Skeletal muscle tissue (tissue), 4 donors: Measurements from ENCODE around the gene RNF26. TPM values are rescaled to one million over a fixed set of nuclear protein-coding genes. Genes with fewer than 3 reads are reported as not detected.

Experiments used
- H3K27ac ChIP-seq: one replicate; pipeline ENCODE4 v1.7.0; 2013; ENCODE audit warnings: mild to moderate bottlenecking, low read depth, low read length, inconsistent platforms
- H3K27me3 ChIP-seq, 3 donors: one replicate each; pipeline ENCODE4 v1.7.0; 2013; ENCODE audit warnings: low read length in 3 of 3; ENCODE audit not compliant: control insufficient read depth in 3 of 3, insufficient read depth in 3 of 3
- H3K36me3 ChIP-seq, 3 donors: one replicate each; pipeline ENCODE4 v1.7.0; 2013; ENCODE audit warnings: low read length in 3 of 3; ENCODE audit not compliant: control insufficient read depth in 3 of 3, insufficient read depth in 3 of 3
- H3K4me1 ChIP-seq, 3 donors: one replicate each; pipeline ENCODE4 v1.7.0; 2013; ENCODE audit warnings: low read length in 3 of 3, mild to moderate bottlenecking in 3 of 3; ENCODE audit not compliant: control insufficient read depth in 3 of 3, insufficient read depth in 3 of 3
- H3K4me3 ChIP-seq, 3 donors: one replicate each; pipeline ENCODE4 v1.7.0; 2013; ENCODE audit warnings: low read length in 3 of 3
- H3K9ac ChIP-seq, 3 donors: one replicate each; pipeline ENCODE4 v1.7.0; 2013; ENCODE audit warnings: low read length in 3 of 3, mild to moderate bottlenecking in 3 of 3, moderate library complexity in 2 of 3, low read depth in 1 of 3
- H3K9me3 ChIP-seq, 3 donors: one replicate each; pipeline ENCODE4 v1.7.0; 2013; ENCODE audit warnings: low read length in 3 of 3; ENCODE audit not compliant: control insufficient read depth in 3 of 3
- total RNA-seq: library from RNA; depleted of rRNA; stranded (reverse); fragments of >200 nt; gene quantifications from one replicate; pipeline ENCODE4 v1.2.3, GENCODE V29; 2014
- donor health status: Osteomylitis.

RNF26 gene
- total RNA-seq, 1 donor from 2014 or later: 2.1 TPM

DNA sequence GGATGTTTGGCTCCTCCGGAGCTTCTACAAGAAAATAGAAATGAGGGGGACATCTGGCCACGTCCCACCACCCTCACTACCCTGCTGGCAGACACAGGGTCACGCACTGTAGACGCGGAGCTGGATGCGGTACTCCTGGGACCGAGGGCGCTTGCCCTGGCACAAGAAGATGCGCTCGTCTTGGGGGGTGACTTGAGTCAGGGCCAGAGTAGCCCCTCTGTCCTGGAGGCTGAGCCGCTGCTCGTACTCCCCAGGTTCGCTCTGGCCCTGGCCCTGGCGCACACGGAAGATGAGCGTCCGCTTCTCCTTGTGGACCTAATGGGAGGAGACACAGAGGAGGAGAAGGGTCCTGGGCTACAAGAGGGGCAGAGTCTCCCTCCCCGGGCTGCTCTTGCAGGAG, 19.6 kb upstream of the RNF26 start:
- H3K9ac ChIP-seq: peak overlapping the region in 2 of 3 donors; percentile 74 to 81
- H3K27ac ChIP-seq: peak overlapping the region; percentile 44
- peak overlapping the region in 2 of 3 donors; percentile 70 to 77 for H3K4me3 ChIP-seq
- peaks cover 0 to 9% (median 3%) of the 10 kb centered on the region in 3 donors for H3K27me3 ChIP-seq
- peaks cover 41 to 52% (median 51%) of the 10 kb centered on the region in 3 donors for H3K4me1 ChIP-seq
- H3K9me3 ChIP-seq: no peaks in the 10 kb centered on the region
- H3K36me3 ChIP-seq: peaks cover 7 to 22% (median 16%) of the 10 kb centered on the region in 3 donors

DNA sequence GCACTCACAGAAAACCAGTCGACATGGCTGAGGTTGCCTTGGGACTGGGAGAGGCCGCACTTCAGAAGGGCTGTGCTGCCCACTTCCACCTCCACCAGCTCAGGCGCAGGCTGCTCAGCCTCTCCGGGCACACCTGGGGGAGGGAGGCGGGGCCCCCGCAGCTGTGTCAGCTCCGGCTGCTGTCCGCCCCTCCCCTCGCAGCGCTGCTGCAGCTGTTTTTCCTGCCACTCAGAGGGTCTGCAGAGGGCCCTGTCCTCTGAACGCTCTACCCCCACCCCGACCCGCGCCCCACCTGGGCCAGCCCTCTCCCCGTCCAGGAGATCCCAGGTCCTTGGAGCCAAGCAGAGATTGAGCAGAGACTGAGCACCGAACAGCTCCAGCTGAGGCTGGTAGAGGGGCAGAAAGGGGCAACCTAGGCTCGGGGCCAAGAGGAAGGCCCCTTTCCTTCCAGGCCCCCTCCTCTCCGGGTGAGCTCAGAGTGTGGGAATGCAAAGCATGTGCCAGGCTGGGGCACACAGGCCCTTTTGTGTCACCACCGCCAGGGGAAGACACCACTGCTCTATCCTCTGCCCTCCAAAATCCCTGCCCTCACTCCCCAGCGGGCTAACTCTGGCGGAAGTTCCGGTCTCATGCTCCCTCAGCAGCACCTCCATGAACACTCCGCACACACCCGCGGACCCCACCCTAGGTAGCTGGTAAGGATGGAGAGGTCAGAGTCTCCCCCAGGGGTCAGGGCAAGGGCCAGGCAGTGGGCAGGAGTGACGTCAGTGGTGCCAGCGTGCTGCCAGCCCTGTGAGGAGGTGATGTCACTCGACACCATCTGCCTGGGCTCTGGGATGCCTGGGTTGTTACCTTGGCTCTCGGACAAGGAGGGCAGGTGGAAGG, 19.0 kb upstream of the RNF26 start:
- Histone ChIP-seq H3K9ac (peak overlapping the region; percentile 69 to 81 (median 74)), H3K36me3 (peaks cover 7 to 17% (median 16%) of the 10 kb centered on the region in 3 donors), H3K27ac (peak overlapping the region; percentile 78), H3K4me3 (peak overlapping the region; percentile 70 to 77 (median 70)), H3K4me1 (peaks cover 41 to 53% (median 53%) of the 10 kb centered on the region in 3 donors), H3K27me3 (peaks cover 0 to 9% (median 4%) of the 10 kb centered on the region in 3 donors), H3K9me3 (no peaks in the 10 kb centered on the region)

DNA sequence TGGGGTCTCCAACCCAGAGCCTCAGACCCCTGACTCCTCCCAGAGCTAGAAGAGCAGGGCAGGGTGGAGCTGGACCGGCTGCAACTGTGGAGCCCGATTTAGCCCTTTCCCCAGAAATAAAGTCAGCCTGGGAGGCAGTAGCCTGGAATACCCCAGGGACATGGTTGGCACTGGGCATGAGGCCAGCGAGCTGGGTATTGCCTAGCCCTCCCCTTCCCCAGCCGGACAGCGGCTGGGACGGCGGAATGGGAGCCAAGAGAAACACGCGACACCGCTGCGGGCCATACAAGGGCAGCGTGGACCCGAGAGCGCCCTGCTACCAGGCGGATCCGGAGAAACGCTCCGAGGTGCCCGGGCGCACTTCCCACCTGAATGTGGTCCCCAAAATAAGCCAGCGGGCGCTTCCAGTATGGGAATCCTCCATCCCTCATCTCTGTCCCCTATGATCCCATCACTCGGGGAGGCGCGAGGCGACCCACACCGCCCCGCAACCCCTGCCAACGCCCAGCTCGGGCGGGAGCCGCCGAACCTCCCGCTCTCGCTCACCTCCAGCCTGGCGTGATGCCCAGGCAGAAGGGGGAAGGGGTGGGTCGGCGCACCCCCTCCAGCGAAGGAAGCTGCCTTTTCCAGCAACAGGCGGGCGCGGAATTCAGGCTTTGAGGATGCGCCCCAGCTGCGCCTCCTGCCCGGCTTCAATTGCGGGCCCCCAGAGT, 18.2 kb upstream of the RNF26 start:
- Histone ChIP-seq H3K4me1 (peaks cover 45 to 59% (median 52%) of the 10 kb centered on the region in 3 donors), H3K36me3 (peaks cover 2 to 12% (median 12%) of the 10 kb centered on the region in 3 donors), H3K27ac (peak overlapping the region; percentile 78), H3K4me3 (peak overlapping the region; percentile 70 to 77 (median 70)), H3K27me3 (peaks cover 0 to 9% (median 8%) of the 10 kb centered on the region in 3 donors), H3K9ac (peak overlapping the region; percentile 69 to 81 (median 74)), H3K9me3 (no peaks in the 10 kb centered on the region)

DNA sequence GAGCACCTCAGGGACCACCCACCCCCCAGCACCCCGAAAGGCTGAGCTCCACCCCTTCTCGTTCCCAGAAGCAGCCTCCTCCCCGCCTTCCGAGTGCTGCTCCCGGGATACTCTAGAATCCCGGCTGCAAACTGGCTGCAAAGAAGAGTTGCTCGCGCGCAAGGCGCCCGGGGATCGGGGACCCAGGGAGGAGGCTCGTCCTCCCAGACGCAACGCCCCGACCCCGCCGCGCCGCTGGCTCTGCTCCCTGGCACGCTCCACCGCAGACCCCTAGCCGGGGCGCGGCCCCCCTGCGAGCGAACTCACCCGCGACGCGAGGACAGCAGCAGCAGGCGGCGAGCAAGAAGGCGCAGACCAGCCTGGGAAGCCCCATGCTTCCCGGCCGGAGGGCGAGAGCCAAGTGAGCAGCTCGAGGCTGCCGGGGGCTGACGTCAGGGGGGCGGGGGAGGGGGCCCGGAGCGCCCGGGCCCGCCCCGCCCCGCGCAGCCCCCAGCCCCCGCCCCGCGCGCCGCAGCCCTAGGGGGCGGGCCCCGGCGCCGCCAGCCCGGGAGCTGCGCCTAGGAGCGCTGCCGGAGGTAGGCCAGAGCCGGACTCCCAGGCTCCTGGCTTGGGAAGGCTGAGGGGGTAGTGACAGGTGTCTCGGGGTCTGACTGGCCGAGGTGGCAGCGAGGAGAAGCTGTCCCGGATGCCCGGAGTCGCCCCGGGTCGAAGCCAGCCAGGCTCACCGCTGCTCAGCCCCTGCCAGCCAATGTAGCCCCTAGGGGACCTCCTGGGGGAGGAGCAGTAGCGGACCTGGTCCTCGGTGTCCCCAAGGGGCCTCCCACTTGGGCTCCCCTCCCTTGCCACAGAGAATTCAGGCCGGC, 17.4 kb upstream of the RNF26 start, which contains the start of gene MCAM:
MCAM (minus strand) TSS at position 402 of the 863 bp plus-strand sequence; CDS start at position 373, 29 bp downstream.
- Histone ChIP-seq H3K9me3 (no peaks in the 10 kb centered on the region), H3K4me1 (peaks cover 47 to 66% (median 59%) of the 10 kb centered on the region in 3 donors), H3K9ac (peak within 1 kb of the TSS; percentile 69 to 81 (median 74)), H3K4me3 (peak within 1 kb of the TSS; percentile 70 to 77 (median 70)), H3K27me3 (peaks cover 0 to 9% (median 8%) of the 10 kb centered on the region in 3 donors), H3K36me3 (peaks cover 0 to 9% (median 7%) of the 10 kb centered on the region in 3 donors), H3K27ac (peak within 1 kb of the TSS; percentile 84)

DNA sequence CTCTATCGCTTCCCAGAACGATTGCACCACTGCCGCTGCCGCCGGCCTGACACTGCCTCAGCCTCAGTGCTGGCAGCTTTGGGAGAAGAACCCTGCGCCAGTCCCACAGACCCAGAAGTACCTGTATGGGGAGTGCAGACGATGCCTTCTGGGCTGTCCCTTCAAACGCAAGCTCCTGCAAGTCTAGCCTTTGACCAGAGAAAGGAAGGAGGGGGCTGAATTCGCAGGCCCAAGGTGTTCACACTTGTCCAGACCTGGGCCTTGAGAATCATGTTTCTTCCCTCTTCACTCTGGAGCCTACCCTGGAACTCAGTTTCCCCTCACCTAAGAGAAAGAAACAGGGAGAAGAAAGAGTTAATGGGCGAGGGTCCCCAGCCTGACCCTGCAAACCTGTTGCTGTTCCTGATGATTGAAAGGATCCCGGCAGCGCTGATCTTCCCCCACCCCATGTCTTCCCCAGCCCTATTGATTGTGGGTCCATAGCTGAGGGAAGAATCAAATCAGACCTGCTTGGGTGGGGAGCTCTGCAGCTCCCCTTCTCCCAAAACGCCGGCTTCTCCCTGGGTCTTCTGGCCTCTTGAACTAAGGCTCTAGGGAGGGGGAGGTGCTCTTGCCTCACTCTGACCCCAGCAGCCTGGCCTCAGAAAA, 16.6 kb upstream of the RNF26 start:
- peak overlapping the region; percentile 30 to 63 (median 59) for H3K4me3 ChIP-seq
- H3K4me1 ChIP-seq: peaks cover 47 to 62% (median 61%) of the 10 kb centered on the region in 3 donors
- H3K36me3 ChIP-seq: peaks cover 0 to 6% (median 4%) of the 10 kb centered on the region in 3 donors
- no peaks in the 10 kb centered on the region for H3K9me3 ChIP-seq
- H3K9ac ChIP-seq: peak overlapping the region; percentile 19 to 79 (median 74)
- H3K27me3 ChIP-seq: peaks cover 0 to 9% (median 8%) of the 10 kb centered on the region in 3 donors
- H3K27ac ChIP-seq: peak overlapping the region; percentile 84

DNA sequence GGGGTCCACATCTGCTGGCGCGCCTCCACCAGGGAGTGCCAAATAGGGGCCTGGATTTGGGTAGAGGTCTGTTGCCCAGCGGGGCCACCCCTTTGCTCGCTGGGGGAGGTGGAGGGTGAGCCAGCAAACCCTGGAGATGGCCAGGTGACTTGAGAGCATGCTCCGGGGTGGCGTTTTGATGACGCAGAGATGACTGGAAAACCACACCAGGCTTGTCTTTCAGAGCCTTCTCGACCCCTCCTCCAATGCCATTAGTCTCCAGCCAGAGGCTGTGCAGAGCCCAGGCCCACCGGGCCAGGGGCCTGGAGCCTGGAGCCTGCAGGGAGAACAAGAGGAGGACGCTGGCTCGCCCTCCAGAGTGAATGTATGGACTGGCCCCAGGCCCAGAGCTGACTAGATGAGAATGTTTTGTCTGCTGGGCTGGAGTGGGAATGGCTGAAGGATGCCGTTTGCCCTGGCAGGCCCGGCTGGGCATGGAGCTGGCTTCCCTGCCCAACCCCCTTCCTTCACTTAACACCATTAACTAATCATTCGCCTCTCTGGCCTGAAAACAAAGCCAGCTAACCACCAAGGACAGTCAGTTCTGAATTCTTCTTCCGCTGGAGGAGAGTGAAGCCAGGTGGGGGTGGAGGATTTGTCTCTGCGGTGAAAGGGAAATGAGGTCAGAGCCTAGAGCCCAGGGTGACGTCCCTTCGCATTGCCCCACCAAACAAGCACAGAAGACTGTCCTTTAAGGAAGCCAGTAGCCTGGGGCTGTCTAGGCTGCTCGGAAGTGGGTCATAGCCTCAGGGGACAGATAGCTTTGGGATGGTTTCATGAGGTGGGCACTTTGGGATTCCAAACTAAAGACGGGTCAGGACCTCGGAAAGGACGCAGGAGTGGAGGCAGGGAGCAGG, 15.8 kb upstream of the RNF26 start:
- peaks cover 47 to 65% (median 59%) of the 10 kb centered on the region in 3 donors for H3K4me1 ChIP-seq
- H3K9me3 ChIP-seq: no peaks in the 10 kb centered on the region
- H3K36me3 ChIP-seq: peaks cover 0 to 4% (median 2%) of the 10 kb centered on the region in 3 donors
- H3K4me3 ChIP-seq: peak overlapping the region in 1 of 3 donors; percentile 45
- H3K27me3 ChIP-seq: peaks cover 0 to 9% (median 8%) of the 10 kb centered on the region in 3 donors
- H3K27ac ChIP-seq: peak overlapping the region; percentile 84
- H3K9ac ChIP-seq: peak overlapping the region in 2 of 3 donors; percentile 17 to 79

DNA sequence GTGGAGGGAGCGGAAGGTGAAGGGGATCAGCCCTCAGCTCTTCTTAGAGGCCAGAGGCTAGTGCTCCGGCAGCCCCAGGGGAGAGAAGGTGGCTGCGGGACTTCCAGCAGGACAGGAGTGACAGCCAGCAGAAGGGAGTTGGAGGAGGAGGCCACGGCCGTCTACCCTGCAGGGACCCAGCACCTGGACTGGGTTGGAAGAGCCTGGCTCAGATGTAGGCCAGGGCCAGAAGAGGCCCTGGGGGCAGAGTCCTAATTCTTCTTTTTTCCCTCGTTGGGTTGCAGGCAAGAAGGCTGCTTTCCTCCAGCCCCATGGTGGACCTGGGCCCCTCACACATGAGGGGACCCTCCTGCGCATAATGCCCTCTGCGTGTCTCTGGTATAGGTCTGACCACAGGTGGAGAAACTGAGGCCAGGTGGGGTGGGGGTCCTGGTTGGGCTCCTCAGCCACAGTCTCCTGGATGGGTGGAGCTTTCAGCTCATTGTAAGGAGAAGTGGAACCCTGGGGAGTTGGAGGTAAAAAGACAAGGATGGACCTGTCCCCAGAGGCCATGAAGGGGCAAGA, 15.1 kb upstream of the RNF26 start:
- peak overlapping the region; percentile 17 to 79 (median 27) for H3K9ac ChIP-seq

DNA sequence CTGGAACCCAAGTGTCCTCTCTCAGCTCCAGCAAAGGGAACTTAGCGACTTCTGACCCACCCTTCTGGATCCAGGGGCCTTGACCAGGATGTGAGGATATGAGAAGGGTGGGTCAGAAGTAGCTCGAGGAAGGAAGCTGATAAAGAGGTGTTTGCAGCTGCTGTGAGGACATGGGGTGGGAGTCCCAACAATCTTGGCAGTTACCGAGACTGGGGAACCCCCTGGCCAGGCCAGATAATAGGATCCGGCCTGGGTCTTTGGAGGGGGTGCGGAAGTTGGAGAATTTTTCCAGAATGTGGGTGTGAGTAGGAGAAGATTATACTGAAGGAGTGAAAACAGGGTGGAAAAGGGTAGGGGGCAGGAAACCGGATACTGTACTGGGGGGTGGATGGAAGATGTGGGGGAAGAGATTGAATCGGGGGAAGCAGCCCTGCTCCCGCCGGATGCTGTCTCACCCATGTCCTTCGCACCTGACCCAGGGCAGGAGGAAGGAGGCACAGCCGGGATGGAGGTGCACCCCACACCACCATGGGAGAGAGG, 14.6 kb upstream of the RNF26 start:
- Histone ChIP-seq H3K27me3 (peaks cover 0 to 9% (median 8%) of the 10 kb centered on the region in 3 donors), H3K36me3 (no peaks in the 10 kb centered on the region), H3K4me1 (peaks cover 47 to 65% (median 59%) of the 10 kb centered on the region in 3 donors), H3K4me3 (no peak overlapping the region), H3K9me3 (no peaks in the 10 kb centered on the region), H3K27ac (peak overlapping the region; percentile 84), H3K9ac (peak overlapping the region in 2 of 3 donors; percentile 17 to 79)

More for the DNA sequence above, 15.1 kb upstream of the RNF26 start:
- Histone ChIP-seq H3K4me3 (peak overlapping the region in 1 of 3 donors; percentile 45), H3K27me3 (peaks cover 0 to 9% (median 8%) of the 10 kb centered on the region in 3 donors), H3K36me3 (peaks cover 0 to 4% (median 2%) of the 10 kb centered on the region in 3 donors), H3K4me1 (peaks cover 47 to 65% (median 59%) of the 10 kb centered on the region in 3 donors), H3K9me3 (no peaks in the 10 kb centered on the region), H3K27ac (peak overlapping the region; percentile 84)
